H1 (cell line): ENCODE measurements around the gene KRTAP9-7. TPM values are rescaled to one million over a fixed set of nuclear protein-coding genes. Genes with fewer than 3 reads are reported as not detected.

Experiments
- CBX8 ChIP-seq: fragments of 300-800, 300-1000 bp; sonication (generic); IDR thresholded peaks from 2 replicates; pipeline ENCODE4 v1.7.1; 2016; ENCODE audit warnings: low read depth, low read length, borderline replicate concordance
- EZH2 ChIP-seq: fragments of 200-600 bp; sonication (generic); IDR thresholded peaks from 2 replicates; pipeline ENCODE4 v1.7.1; 2012; ENCODE audit warnings: low read depth, mild to moderate bottlenecking, moderate library complexity, low read length, inconsistent platforms; ENCODE audit not compliant: severe bottlenecking
- HDAC2 ChIP-seq, 2 experiments: fragments of 300-600 bp in 1 of 2; sonication (generic) in 1 of 2; IDR thresholded peaks; 2 replicates each; pipeline ENCODE4 v1.6.1; 2011 to 2012; ENCODE audit warnings: low read depth in 2 of 2, low read length in 2 of 2, mild to moderate bottlenecking in 2 of 2, moderate library complexity in 2 of 2, borderline replicate concordance in 1 of 2, inconsistent platforms in 1 of 2
- POU5F1 ChIP-seq: IDR thresholded peaks from 2 replicates; pipeline ENCODE4 v1.6.1; 2011; ENCODE audit warnings: low read depth, mild to moderate bottlenecking, low read length, moderate library complexity
- RAD21 ChIP-seq, 2 experiments: IDR thresholded peaks in 1 of 2; conservative IDR thresholded peaks in 1 of 2; 2 replicates each; pipeline ENCODE4 v1.6.1; 2011; ENCODE audit warnings: low read depth in 2 of 2, low read length in 2 of 2, improper control_type of control experiment in 1 of 2, inconsistent platforms in 1 of 2, mild to moderate bottlenecking in 1 of 2, moderate library complexity in 1 of 2
- ZNF274 ChIP-seq: IDR thresholded peaks from 2 replicates; pipeline ENCODE4 v1.7.0; 2012; ENCODE audit warnings: low read length, borderline replicate concordance; ENCODE audit errors: extremely low read depth
- polyA plus RNA-seq, 7 experiments: library from polyadenylated mRNA; depleted of rRNA in 3 of 7; stranded (reverse) in 5 of 7; unstranded in 2 of 7; fragments of >200 nt in 5 of 7; fragments of 200-250 nt in 2 of 7; gene quantifications; 1 replicate in 5 of 7; 2 replicates in 1 of 7; 4 replicates in 1 of 7; pipeline versions ENCODE4 v1.2.1 to v1.2.3, GENCODE V29; 2011 to 2013; ENCODE audit warnings: missing spikeins in 2 of 7, mixed read lengths in 2 of 7
- total RNA-seq: library from RNA; stranded (reverse); fragmentation: NEBNext Ultra II Directional; extraction: Animal tissue kit (Norgen Biotek cat#: 25700); gene quantifications from 2 replicates; pipeline ENCODE4 v1.2.1, GENCODE V29; 2021

KRTAP9-7 gene
- total and polyA plus RNA-seq, 2 of the 8 experiments (the other 6 are each of a cell fraction or from before 2014, with no cell fraction given): not detected

DNA sequence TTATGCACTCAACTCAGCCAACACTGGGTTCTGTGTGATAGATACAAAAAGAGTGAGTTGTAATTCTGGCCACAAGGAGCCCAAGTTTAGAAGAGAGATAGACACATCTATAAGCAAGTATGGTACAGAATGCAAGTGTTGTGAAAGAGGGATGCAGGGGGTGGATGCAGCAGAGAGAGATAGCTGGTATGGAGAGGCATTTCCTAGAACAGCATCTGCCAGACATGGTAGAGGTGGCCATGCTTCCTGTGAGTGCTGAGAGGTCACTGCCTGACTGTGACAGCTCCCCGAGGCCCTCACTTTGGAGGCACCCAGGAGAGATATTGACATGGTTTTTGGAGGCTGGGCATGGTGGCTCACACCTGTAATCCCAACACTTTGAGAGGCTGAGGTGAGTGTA is 35.6 kb downstream of the KRTAP9-7 start (continued):
- no peak for TF ChIP-seq HDAC2 (IDR thresholded peaks at IDR 0.05; ENCODE audit: borderline replicate concordance in 1 of 2, low read depth in 2 of 2, low read length in 2 of 2)
- no peak for TF ChIP-seq EZH2
- TF ChIP-seq ZNF274: no peak
- no peak for TF ChIP-seq POU5F1
- TF ChIP-seq CBX8: no peak
- TF ChIP-seq RAD21 (IDR thresholded peaks at IDR 0.05 in 1 of 2, conservative IDR thresholded peaks at IDR 0.05 in 1 of 2; ENCODE audit: low read depth in 2 of 2, low read length in 2 of 2): no peak
- TF ChIP-seq, all 59 proteins: peak for 0
